HG03280 (cell line): ENCODE measurements around the gene CIART.
A peak's percentile ranks its signal among the peaks of the same experiment; 100 is the strongest.
"Not testable (repeated sequence)": the region's sequence is repeated elsewhere in the genome, so short reads cannot be mapped to it uniquely, and the experiment has no call there.

ENCODE experiments used
- ATAC-seq: cut with Tn5 transposase; IDR thresholded peaks from one replicate; pipeline ENCODE4 v1.9.1; 2021; ENCODE audit warnings: mild to moderate bottlenecking, moderate library complexity; ENCODE audit not compliant: unreplicated experiment

Gene CIART

DNA sequence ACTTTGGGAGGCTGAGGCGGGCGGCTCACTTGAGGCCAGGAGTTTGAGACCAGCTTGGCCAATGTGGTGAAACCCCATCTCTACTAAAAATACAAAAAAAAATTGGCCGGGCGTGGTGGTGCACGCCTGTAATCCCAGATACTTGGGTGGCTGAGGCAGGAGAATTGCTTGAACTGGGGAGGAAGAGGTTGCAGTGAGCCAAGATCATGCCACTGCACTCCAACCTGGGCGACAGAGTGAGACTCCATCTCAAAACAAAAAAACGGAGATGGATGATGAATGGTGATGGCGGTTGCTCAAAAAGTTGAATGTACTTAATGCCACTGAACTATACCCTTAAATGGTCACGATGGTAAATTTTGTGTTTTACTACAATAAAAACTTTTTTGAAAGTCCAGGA, 26.2 kb downstream of the CIART start:
- not testable (repeated sequence) for ATAC-seq

DNA sequence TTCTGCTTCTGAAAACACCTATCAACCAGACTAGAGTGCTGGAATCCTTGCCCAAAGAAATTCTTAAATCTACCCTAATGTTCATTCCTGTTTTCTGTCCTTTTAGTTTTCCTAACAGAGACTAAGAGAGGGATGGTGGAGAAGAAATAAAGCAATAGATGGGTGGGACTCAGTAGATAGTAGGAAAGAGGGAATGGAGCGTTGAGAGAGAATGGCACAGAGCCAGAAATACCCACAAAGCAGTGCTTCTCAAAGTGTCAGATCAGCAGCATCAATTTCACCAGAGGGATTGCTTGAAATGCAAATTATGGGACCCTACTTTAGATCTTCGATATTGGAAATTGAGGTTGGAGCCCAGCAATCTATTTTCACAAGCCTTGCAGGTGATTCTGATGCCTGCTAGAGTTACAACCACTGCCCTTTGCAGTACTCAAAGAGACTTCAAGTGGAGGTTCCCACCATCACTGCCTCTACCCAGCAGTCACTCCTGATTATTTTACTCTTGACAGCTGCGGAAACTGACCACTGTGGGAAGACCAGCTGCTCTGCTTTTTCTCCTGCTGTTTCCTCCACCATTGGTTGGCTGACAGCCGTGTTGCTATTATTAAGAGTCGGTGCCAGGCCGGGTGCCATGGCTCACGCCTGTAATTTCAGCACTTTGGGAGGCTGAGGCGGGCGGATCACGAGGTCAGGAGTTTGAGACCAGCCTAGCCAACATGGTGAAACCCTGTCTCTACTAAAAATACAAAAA, 27.6 kb downstream of the CIART start:
- no peak for ATAC-seq

DNA sequence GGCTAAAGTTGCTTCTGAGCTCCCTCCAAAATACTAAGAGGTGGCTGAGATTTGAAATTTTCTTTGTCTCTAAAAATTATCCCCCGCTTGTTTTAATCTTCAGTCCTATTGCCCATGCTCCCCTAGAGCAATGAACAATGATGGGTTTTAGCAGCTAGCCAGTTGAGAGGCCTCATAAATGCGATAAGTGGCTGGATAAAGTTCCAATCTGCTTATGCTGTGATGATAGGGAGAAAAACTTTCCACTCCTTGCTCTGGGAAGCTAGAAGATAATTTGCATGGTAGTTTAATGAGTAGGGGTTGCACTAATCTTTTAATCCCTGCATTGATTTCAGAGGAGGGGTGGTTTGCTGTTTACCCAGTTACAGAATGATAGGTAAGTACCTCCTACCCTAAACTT, 29.4 kb downstream of the CIART start:
- ATAC-seq: no peak

DNA sequence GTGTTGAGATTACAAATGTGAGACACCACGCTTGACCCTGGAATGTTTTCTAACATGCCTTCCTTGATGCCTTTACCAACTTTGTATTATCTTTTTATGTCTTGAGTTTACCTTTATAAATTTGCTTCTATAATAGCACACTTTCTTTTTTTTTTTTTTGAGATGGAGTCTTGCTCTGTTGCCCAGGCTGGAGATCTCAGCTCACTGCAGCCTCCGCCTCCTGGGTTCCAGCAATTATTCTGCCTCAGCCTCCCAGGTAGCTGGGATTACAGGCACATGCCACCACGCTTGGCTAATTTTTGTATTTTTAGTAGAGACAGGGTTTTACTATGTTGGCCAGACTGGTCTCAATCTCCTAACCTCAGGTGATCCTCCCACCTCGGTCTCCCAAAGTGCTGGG, 32.3 kb downstream of the CIART start:
- ATAC-seq: not testable (repeated sequence)

DNA sequence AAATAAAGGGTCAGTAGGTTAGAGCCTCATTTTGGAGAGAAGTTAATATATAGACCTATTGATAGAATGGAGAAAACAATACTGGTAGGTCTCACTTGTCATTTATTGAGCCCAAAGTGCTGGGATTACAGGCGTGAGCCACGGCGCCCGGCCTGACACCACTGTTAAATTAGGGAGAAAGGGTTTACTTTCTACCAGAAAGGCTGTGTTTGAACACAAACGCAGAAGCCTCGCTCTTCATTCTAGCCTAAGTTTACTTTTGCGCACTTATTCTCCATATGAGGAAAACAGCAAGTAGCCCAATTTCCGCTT, 38.3 kb downstream of the CIART start:
- ATAC-seq: no peak

DNA sequence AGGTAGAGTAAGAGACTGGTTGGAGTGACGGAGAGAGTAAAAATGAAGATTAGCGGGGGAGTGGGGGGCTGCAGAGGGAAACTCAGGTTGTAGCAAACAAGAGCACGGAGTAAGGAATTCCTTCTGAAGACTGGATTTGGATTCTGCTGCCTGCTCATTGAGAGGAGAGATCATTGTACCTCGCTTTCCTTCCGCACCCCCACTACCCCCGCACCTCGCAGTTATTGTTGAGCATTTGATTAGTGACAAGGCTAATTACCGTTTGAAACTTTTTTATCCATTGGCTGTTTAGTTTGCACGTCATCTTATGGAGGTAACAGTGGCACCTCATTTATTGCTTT, 39.4 kb downstream of the CIART start:
- ATAC-seq: peak; percentile 11

DNA sequence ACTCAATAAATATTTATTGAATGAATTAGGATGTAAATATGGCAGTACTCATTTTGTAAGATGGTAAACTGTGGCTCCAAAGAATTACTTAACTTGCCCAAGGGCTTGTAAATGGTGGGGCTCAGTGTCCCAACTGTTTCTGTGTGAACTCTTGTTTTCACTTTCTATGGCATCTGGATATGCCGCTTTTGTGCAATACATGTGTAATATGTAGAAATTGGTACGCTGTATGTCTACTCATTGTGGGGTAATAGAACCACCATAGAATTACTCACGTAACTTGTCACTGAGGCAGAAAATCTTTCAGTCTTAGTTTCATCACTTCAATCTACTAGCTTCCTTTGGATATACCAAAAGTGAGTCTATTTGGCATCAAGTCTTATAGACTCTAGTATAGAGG, 40.0 kb downstream of the CIART start:
- no peak for ATAC-seq

DNA sequence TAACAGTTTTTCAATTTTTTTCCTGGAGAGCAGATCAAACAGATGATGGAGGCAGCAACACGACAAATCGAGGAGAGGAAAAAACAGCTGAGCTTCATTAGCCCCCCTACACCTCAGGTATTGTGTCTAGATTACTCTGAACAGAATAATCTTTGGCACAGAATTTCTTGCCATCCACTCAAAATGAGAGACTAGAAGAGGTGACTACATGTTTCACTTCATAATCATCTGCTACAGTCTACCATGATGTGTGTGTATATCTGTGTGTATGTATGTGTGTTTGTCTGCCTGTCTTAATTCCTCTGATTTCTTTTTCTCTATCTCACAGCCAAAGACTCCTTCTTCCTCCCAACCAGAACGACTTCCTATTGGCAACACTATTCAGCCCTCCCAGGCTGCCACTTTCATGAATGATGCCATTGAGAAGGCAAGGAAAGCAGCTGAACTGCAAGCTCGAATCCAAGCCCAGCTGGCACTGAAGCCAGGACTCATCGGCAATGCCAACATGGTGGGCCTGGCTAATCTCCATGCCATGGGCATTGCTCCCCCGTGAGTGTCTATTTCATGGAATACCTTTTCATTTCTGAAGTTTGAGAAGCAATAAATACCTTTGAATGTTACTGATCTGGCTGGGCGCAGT, 50.4 kb downstream of the CIART start:
- ATAC-seq: no peak
